ENCODE results near the gene EPG5. TPM values are rescaled to one million over a fixed set of nuclear protein-coding genes. Genes with fewer than 3 reads are reported as not detected.

The EPG5 gene
- total RNA-seq, 1 experiment from 2014 or later: 16.7 TPM

DNA sequence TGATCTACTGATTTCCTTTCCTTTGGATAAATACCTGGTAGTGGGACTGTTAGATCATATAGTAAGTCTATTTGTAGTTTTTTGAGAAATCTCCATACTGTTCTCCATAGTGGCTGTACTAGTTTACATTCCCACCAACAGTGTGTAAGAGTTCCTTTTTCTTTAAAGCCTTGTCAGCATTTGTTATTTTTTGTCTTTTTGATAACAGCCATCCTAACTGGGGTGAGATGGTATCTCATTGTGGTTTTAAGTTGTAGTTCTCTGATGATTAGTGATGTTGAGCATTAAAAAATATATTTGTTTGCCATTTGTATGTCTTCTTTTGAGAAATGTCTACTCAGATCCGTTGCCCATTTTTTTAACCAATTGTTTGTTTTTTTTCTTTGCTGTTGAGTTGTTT lies 33.9 kb upstream of the EPG5 start:
- Histone ChIP-seq H3K36me3 (ENCODE audit: insufficient read depth, low read length, poor library complexity, severe bottlenecking) (no peaks in the 10 kb centered on the region), H3K27ac (ENCODE audit: low read depth, low read length, poor library complexity, severe bottlenecking) (no peak overlapping the region), H3K4me1 (ENCODE audit: insufficient read depth, low read length, poor library complexity, severe bottlenecking) (no peaks in the 10 kb centered on the region), H3K4me3 (ENCODE audit: low read depth, low read length, poor library complexity, severe bottlenecking) (no peak overlapping the region), H3K27me3 (replicated peaks; ENCODE audit: insufficient read depth, low read depth, low read length, poor library complexity) (no peaks in the 10 kb centered on the region), H3K9me3 (ENCODE audit: low read depth, low read length, poor library complexity, severe bottlenecking) (no peaks in the 10 kb centered on the region)
- ChIA-PET POLR2A (ENCODE audit: low non-redundant PET) (no interaction called here), CTCF (no interaction called here)
- intact Hi-C loops (cut with micrococcal nuclease; ENCODE audit: unreplicated experiment): no loop called here
- no peak for DNase-seq (ENCODE audit: low spot score)
- TF ChIP-seq, protein P1, sequence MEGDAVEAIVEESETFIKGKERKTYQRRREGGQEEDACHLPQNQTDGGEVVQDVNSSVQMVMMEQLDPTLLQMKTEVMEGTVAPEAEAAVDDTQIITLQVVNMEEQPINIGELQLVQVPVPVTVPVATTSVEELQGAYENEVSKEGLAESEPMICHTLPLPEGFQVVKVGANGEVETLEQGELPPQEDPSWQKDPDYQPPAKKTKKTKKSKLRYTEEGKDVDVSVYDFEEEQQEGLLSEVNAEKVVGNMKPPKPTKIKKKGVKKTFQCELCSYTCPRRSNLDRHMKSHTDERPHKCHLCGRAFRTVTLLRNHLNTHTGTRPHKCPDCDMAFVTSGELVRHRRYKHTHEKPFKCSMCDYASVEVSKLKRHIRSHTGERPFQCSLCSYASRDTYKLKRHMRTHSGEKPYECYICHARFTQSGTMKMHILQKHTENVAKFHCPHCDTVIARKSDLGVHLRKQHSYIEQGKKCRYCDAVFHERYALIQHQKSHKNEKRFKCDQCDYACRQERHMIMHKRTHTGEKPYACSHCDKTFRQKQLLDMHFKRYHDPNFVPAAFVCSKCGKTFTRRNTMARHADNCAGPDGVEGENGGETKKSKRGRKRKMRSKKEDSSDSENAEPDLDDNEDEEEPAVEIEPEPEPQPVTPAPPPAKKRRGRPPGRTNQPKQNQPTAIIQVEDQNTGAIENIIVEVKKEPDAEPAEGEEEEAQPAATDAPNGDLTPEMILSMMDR (conservative IDR thresholded peaks at IDR 0.05; ENCODE audit: low read depth, low read length): no peak
- no peak for TF ChIP-seq EZH2 (IDR thresholded peaks at IDR 0.05; ENCODE audit: borderline replicate concordance, low read depth, low read length, poor library complexity, severe bottlenecking)
- no TSS peak for BruUV-seq (replicated peaks)

DNA sequence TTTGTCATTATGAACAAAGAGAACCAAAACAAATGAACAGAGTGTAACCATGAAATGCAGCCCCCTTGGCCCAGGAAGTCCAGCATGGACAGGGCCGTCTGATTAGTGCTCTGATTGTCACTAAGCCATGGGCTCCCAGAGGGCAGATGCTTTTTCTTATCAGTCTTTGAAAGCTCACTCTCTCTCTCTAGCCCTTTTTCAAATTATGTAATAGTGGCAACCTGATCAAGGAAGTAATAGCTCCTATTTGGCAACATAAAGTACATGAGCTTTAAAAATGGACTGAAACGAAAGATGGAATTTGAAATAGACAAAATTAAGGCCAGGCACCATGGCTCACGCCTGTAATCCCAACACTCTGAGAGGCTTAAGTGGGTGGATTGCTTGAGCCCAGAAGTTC lies 32.4 kb upstream of the EPG5 start:
- Histone ChIP-seq H3K36me3 (ENCODE audit: insufficient read depth, low read length, poor library complexity, severe bottlenecking) (no peaks in the 10 kb centered on the region), H3K4me3 (ENCODE audit: low read depth, low read length, poor library complexity, severe bottlenecking) (no peak overlapping the region), H3K9me3 (ENCODE audit: low read depth, low read length, poor library complexity, severe bottlenecking) (no peaks in the 10 kb centered on the region), H3K27me3 (replicated peaks; ENCODE audit: insufficient read depth, low read depth, low read length, poor library complexity) (no peaks in the 10 kb centered on the region), H3K4me1 (ENCODE audit: insufficient read depth, low read length, poor library complexity, severe bottlenecking) (no peaks in the 10 kb centered on the region), H3K27ac (ENCODE audit: low read depth, low read length, poor library complexity, severe bottlenecking) (no peak overlapping the region)
- no peak for DNase-seq (ENCODE audit: low spot score)
- ChIA-PET POLR2A (ENCODE audit: low non-redundant PET) (no interaction called here), CTCF (no interaction called here)
- no TSS peak for BruUV-seq (replicated peaks)
- TF ChIP-seq, protein P1 (conservative IDR thresholded peaks at IDR 0.05; ENCODE audit: low read depth, low read length): no peak
- no peak for TF ChIP-seq EZH2 (IDR thresholded peaks at IDR 0.05; ENCODE audit: borderline replicate concordance, low read depth, low read length, poor library complexity, severe bottlenecking)
- intact Hi-C loops (cut with micrococcal nuclease; ENCODE audit: unreplicated experiment): no loop called here

DNA sequence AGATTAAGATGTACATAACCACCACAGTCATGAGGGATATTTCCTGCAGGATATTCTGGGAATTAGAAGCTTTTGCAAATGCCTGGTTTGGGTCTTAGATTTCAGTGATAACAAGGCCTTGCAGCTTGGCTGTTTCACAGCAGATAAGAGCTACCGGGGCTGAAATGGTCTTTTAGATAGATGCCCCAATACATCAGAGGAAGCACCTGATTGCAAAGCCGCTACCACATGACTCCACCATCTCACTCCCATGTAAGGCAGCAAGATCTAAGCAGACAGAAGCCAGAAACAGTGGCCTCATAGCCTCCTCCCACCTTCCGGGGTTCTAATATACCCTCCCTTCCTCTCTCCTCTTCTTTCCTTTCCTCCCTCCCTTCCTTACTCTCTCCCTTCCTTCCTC lies 31.1 kb upstream of the EPG5 start:
- intact Hi-C loops (cut with micrococcal nuclease; ENCODE audit: unreplicated experiment): no loop called here
- Histone ChIP-seq H3K4me3 (ENCODE audit: low read depth, low read length, poor library complexity, severe bottlenecking) (no peak overlapping the region), H3K36me3 (ENCODE audit: insufficient read depth, low read length, poor library complexity, severe bottlenecking) (no peaks in the 10 kb centered on the region), H3K27ac (ENCODE audit: low read depth, low read length, poor library complexity, severe bottlenecking) (no peak overlapping the region), H3K9me3 (ENCODE audit: low read depth, low read length, poor library complexity, severe bottlenecking) (no peaks in the 10 kb centered on the region), H3K27me3 (replicated peaks; ENCODE audit: insufficient read depth, low read depth, low read length, poor library complexity) (no peaks in the 10 kb centered on the region), H3K4me1 (ENCODE audit: insufficient read depth, low read length, poor library complexity, severe bottlenecking) (no peaks in the 10 kb centered on the region)
- BruUV-seq (replicated peaks): no TSS peak
- no peak for DNase-seq (ENCODE audit: low spot score)
- CTCF ChIA-PET: no interaction called here
- TF ChIP-seq, protein P1 (conservative IDR thresholded peaks at IDR 0.05; ENCODE audit: low read depth, low read length): no peak
- no peak for TF ChIP-seq EZH2 (IDR thresholded peaks at IDR 0.05; ENCODE audit: borderline replicate concordance, low read depth, low read length, poor library complexity, severe bottlenecking)
- POLR2A ChIA-PET (ENCODE audit: low non-redundant PET): no interaction called here
